GM15510 (cell line): Measurements from ENCODE around the gene PRCP.

Experiments used
- POLR2A ChIP-seq: IDR thresholded peaks from 3 replicates; pipeline ENCODE4 v1.6.1; 2011; ENCODE audit warnings: borderline replicate concordance; ENCODE audit not compliant: insufficient read length; ENCODE audit errors: extremely low read depth

Gene PRCP

GRCh38 chr11:82900277-82901164, at the start of gene PRCP:
Gene PRCP (minus strand): TSS chr11:82900430. CDS start chr11:82900402, 28 bp downstream.
- TF ChIP-seq POLR2A: peak; percentile 83

DNA sequence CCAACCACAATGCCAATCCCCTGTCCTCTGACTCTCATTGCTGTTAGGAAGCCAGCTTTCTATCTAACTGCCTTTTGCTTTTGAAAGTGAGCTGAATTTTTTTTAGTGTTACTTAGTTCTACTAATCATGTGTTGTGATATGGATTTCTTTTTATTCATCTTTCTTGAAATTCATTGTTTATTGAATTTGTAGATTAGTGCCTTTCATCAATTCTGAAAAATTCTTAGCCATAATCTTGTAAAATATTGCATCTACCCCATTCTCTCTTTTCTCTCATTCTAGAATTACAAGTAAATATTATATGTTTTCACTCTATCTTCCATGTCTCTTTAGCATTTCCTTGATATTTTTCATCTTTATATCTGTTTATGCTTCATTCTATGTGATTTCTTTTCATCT, 49.1 kb upstream of the PRCP start:
- TF ChIP-seq POLR2A: no peak

- TF ChIP-seq POLR2A: no peak
Observed at GRCh38 chr11:82945682-82946081, 45.5 kb upstream of the PRCP start.

DNA sequence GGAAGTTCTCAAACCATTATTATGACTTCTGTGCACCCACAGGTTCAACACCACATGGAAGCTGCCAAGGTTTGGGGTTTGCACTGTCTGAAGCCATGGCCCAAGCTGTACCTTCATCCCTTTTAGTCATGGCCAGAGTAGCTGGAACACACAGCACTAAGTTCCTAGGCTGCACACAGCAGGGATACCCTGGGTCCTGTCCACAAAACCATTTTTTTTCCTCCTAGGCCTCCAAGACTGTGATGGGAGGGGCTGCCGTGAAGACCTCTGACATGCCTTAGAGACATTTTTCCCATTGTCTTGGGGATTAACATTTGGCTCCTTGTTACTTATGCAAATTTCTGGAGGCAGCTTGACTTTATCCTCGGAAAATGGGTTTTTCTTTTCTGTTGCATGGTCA, 44.0 kb upstream of the PRCP start:
- no peak for TF ChIP-seq POLR2A

- no peak for TF ChIP-seq POLR2A
Observed at GRCh38 chr11:82942376-82942775, 42.1 kb upstream of the PRCP start.

DNA sequence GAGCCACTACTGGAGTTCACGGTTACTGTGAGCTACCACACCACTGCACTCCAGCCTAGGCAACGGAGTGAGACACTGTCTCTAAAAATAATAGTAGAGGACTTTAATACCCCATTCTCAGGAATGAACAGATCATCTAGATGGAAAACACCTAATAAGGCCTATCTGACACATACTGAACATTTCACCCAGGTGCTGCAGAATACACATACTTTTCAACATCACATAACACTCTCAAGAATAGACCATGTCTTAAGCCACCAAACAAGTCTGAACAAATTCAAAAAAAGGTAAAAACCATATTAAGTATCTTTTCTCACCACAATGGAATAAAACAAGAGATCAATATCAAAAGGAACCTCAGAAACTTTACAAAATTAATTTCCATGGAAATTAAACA, 39.2 kb upstream of the PRCP start:
- no peak for TF ChIP-seq POLR2A

DNA sequence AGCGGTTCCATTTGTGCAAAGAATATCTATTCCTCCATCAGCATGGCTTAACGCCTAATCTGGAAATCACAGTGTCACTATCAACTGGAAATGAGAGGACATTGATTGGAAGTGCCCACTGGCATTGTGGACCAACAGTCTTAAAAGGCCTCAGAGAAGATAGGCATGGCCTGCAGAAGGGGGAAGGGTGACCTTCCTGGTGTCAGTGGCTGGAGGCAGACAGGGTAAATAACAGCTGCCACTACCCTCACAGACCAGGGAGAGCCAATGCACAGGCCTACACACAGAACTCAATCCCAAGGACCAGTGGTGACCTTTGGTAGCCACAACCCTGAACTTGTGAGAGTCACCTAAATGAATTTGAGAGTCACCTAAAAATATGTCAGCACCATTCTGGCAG, 37.3 kb upstream of the PRCP start:
- TF ChIP-seq POLR2A: no peak

- TF ChIP-seq POLR2A: no peak
Observed at GRCh38 chr11:82936261-82936660, 36.0 kb upstream of the PRCP start.

GRCh38 chr11:82932564-82932963, 32.3 kb upstream of the PRCP start:
- no peak for TF ChIP-seq POLR2A

DNA sequence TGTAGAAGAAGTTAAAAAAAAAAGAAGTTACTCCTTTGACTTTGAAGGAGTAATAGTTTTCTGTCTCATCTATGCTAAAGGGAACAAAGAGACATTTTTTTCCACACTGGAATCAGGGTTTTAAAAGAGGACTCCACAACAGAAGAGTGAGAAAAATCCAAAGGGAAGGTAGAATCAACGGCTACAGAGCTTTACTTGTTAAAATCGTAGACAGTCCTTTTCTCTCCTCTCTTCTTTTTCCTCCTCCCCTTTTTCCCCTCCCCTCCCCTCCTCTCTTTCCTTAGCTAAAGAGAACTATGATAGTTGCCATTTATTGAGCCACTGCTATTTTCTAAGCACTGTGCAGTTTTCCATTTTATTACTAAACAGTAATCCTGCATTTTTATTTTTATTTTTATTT, 30.5 kb upstream of the PRCP start:
- TF ChIP-seq POLR2A: no peak

- TF ChIP-seq POLR2A: no peak
Observed at GRCh38 chr11:82930229-82930628, 30.0 kb upstream of the PRCP start.

GRCh38 chr11:82929121-82929520, 28.9 kb upstream of the PRCP start:
- no peak for TF ChIP-seq POLR2A

GRCh38 chr11:82927264-82927880, 27.1 kb upstream of the PRCP start:
- no peak for TF ChIP-seq POLR2A

DNA sequence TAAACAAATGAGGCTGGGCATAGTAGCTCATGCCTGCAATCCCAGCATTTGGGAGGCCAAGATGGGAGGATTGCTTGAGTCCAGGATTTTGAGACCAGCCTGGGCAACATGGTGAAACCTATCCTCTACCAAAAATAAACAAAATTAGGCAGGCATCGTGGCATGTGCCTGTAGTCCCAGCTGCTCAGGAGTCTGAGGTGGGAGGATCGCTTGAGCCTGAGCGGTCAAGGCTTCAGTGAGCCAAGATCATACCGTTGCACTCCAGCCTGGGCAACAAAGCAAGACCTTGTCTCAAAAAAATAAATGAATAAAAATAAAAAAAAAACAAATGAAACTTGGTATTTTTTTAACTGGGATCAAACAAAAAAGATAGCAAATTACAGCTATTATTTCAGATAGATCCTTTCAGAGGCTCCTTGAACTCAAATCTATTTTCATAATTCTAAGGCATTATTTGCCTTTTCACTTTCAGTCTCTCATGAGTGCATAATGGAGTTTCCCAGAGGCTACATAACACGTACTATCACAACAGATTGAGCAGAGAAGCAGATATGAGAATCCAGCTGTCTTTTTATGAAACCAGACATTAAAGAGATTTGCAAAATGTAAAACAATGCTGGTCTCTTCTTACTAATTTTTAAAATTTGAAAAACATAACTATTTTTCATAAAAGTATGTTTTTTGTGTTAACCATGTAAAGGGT, 24.4 kb upstream of the PRCP start:
- no peak for TF ChIP-seq POLR2A

- TF ChIP-seq POLR2A: no peak
Observed at GRCh38 chr11:82909015-82909640, 8.9 kb upstream of the PRCP start.
